Body of pancreas (tissue), 4 donors: Measurements from ENCODE around the gene MED31.
"Not testable (repeated sequence)": the region's sequence is repeated elsewhere in the genome, so short reads cannot be mapped to it uniquely, and the experiment has no call there.

Experiments used
- CTCF ChIP-seq, 7 experiments: fragments of 450-650 bp in 4 of 7; fragments of 200-600 bp in 3 of 7; sonication (generic) in 3 of 7; IDR thresholded peaks; one replicate each; pipeline ENCODE4 v1.5.1; 2016 to 2019; ENCODE audit warnings: antibody characterized with exemption in 7 of 7
- POLR2A ChIP-seq, 3 donors: fragments of 450-650 bp; IDR thresholded peaks; one replicate each; pipeline ENCODE4 v1.6.1; 2016; ENCODE audit warnings: antibody characterized with exemption in 3 of 3, mild to moderate bottlenecking in 2 of 3

GRCh38 chr17:6655732-6656361 lies 4.4 kb upstream of the MED31 start:
- TF ChIP-seq CTCF, POLR2A (IDR thresholded peaks at IDR 0.05): not testable (repeated sequence)
